HG02623 (cell line): ENCODE measurements around the gene EME1.

Source experiments
- ATAC-seq: cut with Tn5 transposase; IDR thresholded peaks from one replicate; pipeline ENCODE4 v1.9.1; 2021; ENCODE audit warnings: moderate library complexity; ENCODE audit not compliant: unreplicated experiment

Gene EME1

DNA sequence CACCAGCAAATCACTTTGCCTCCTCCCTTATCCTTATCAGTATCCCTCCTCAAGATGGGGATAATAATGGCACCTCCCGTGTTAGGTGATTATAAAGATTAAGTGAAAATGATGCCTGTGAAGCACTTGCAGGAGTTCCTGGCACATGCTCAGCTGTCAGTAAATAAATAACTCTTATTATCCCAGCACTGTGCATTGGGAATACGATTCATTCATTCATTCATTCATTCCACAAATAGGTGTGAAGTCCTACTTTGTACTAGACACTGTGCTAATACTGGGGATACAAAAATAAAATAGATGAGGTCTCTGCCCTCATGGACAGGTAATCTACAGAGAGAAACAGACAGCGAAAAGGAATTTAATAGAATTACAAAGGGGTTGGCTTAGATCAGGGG, 25.1 kb upstream of the EME1 start:
- no peak for ATAC-seq

DNA sequence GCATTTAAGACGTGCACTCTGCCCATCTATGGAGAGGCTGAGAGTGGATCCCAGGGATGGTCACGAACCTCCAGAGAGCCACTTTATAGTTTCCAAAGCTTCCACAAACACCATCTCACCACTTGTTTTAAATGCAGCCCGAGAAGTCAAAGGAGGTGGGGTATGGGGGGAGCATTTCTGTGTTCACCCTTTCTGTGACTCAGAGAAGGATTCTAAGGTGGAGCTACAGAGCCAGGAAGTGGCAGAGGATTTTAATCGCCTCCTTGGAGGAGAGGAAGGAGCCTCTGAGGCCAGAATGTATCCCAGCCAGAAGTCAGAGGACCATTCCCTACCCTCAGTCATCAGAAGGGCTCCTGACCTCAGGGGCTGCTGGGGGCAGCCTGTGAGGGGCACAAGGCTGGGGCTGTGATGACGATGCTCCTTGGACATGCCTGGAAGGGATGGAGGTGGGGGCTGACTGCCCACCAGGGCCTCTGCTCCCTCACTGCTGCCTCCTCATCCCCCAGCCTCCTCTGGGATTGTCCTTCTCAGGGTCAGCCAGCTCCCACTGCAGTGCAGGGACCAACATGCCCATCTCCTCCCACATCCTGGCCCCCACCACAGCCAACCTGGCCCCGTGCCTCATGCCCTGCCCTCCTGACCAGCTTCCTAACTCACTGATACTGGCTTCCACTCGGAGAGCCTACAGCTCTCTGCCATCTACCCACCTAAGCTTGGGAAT, 24.3 kb upstream of the EME1 start:
- ATAC-seq = no peak

DNA sequence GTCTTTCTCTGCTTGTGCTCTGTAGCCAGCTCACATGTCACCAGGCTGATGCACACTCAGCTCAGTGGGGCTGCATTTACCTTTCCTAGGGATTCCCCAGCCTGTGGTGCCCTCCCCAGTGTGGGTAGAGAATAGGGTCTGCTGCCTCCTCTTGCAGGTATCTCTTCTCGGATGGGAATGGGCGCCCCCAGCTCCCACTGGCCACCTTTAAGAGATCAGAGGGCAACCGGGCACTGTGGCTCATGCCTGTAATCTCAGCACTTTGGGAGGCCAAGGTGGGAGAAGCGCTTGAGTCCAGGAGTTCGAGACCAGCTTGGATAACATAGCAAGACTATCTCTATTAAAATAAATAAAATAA, 23.8 kb upstream of the EME1 start:
- ATAC-seq = no peak

DNA sequence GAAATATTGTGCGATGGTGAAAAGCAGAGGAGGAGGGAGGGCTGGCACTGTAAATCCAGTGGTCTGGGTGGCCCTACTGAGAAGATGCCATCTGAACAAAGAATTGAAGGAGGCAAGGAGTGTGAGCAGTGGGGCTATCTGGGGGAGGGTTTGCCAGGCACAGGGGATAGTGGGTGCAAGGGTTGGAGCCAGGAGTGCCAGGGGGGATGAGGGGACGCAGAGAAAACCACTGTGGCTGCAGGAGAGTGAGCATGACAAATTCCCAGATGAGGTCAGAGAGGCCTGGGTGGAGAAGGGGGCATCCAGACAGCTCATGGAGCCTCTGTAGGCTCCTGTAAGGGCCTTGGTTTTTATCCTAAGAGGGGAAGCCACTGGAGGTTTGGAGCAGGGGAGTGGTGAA, 22.3 kb upstream of the EME1 start:
- no peak for ATAC-seq

DNA sequence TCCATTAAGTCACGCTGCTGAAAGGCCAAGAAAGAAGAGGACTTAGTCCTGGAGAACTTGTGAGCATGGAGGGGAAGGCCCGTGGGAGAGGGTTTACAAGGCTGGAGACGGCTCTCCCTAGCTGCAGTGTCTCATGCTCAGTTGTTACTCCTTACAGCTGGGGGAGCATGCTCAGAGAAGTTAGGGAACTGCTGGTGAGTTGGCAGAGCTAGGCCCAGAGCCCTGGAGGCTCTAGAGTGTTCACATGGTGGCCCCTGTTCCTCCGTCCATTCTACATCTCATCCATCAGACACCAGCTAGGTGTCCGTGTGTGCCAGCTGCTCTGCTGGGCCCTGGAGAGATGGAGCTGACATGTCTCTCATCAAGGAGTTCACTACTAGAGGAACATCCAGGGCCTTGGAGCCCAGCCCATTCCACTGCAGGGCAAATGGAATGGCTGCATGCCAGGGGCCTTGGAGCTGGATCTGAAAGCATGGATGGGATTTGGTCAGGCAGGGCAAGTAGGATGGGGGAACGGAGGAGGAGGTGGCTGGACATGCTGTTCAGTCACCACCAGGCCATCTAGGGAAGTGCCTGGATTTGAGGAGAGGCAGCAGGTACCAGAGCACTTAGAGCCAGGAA, 20.8 kb upstream of the EME1 start:
- ATAC-seq = no peak

DNA sequence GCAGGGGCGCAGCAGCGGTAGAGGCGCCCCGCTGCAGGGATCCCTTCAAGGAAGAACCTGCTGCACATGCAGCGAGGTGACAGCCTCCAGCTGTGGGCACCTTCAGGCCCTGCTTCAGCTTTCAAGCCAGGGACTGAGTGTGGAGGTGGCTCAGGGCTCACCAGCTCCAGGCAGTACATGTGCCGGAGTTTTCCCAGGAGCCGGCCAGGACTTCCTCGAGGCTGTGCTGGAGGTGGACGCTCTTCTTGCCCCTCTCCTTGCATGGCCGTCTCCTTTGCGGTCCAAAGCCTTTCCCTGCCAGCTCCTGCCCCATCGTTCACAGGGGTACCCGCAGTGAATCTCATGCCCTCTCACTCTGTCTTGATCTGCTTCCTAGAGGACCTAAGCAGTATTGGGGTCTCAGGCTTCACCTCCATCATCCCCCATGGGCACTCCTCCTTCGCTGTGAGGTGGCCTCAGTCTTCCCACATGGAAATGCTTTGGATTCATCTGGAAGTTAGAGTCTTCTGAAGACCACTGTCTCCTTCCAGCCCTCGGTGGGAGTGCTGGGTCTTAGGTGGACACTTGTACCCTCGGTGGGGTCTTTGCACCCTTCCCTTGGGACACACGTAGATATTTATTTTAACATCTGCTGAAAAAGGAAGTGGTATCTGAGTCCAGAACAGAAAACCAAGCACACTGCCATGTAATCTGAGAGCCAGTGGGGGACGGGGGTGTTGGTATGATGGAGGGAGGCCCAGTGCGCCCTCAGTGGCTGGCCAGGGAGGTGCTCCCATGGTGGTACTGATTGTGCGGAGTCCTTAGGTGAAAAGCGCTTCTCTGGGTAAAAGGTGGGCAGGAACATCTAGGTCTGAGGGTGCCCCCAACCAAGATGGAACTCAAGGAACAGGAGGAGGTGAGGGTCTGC, 20.1 kb upstream of the EME1 start:
- no peak for ATAC-seq

DNA sequence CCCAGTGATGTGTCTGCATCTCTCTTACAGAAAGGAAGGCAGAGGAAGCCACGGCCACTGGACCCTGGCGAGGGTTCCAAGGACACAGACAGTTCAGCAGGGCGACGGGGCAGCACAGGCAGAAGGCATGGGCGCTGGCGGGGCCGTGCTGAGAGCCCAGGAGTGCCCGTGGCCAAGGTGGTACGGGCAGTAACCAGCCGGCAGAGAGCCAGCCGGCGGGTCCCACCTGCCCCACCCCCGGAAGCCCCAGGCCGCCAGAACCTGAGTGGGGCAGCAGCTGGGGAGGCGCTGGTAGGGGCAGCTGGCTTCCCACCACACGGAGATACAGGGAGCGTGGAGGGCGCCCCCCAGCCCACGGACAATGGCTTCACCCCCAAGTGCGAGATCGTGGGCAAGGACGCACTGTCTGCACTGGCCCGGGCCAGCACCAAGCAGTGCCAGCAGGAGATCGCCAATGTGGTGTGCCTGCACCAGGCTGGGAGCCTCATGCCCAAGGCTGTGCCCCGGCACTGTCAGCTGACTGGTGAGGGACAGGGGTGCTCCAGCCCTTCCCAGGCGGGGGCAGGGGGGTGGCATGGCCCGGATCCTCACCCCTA, 19.3 kb upstream of the EME1 start:
- ATAC-seq = no peak

DNA sequence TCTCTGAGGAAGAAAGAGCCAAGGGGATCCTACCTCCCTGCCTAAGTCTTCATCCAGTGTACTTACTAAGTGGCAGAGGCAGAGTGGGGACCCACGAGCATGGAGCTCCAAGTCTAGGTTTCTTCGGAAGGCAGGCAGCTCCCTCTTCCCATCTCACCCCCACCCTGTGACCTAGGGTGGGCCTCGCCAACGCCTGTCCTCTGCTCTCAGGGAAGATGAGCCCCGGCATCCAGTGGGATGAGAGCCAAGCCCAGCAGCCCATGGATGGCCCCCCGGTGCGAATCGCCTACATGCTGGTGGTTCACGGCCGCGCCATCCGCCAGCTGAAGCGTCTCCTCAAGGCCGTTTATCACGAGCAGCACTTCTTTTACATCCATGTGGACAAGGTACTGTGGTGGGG, 18.8 kb upstream of the EME1 start:
- ATAC-seq = no peak

DNA sequence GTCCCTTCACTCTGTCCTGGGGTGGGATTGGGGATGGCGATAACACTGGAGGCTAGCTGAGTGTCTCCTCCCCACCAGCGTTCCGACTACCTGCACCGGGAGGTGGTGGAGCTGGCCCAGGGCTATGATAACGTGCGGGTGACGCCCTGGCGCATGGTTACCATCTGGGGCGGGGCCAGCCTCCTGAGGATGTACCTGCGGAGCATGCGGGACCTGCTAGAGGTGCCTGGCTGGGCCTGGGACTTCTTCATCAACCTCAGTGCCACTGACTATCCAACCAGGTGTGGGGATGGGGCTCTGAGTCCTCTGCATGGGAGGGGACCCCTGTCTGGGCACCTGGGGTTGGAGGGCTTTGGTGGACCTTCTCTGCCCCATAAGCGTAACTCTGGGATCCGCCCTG, 18.3 kb upstream of the EME1 start:
- ATAC-seq = no peak

DNA sequence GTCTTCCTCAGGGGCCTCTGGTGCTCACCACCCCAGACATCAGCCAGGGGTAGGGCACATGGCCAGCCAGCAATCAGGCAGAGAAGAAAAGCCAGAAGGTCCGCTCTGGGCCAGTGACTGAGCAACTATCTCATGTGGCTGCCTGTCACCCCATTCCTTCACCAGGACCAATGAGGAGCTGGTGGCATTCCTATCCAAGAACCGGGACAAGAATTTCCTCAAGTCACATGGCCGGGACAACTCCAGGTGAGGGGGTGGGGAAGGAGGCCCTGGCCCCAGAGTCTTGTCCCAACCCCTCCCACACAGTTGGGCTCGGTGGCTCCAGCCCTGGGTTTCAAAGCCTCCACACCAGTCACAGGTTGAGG, 17.7 kb upstream of the EME1 start:
- ATAC-seq = no peak

DNA sequence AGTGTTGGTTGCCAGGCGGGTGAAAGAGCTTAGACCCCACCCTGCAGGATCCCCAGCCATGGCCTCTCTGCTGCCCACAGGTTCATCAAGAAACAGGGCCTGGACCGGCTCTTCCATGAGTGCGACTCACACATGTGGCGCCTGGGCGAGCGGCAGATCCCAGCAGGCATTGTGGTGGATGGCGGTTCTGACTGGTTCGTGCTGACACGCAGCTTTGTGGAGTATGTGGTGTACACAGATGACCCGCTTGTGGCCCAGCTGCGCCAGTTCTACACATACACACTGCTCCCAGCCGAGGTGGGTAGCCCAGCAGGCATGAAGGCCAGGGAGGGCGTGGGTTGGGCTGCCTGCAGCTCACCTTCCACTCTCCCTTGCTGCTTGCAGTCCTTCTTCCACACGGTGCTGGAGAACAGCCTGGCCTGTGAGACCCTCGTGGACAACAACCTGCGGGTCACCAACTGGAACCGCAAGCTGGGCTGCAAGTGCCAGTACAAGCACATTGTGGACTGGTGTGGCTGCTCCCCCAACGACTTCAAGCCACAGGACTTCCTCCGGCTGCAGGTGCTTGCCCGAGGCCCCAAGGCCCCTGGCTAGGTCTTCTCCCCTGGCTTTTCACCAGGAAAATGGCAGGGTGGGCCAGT, 17.2 kb upstream of the EME1 start:
- ATAC-seq = no peak

DNA sequence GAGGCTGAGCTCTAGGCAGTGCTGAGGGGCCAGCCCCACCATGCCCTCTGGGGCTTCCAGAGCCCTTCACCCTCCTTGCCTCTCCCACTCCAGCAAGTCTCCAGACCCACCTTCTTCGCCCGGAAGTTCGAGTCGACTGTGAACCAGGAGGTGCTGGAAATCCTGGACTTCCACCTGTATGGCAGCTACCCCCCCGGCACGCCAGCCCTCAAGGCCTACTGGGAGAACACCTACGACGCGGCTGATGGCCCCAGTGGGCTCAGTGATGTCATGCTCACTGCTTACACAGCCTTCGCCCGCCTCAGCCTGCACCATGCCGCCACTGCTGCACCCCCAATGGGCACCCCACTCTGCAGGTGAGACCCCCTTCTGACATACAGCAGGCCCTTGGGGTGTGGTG, 16.6 kb upstream of the EME1 start:
- no peak for ATAC-seq

DNA sequence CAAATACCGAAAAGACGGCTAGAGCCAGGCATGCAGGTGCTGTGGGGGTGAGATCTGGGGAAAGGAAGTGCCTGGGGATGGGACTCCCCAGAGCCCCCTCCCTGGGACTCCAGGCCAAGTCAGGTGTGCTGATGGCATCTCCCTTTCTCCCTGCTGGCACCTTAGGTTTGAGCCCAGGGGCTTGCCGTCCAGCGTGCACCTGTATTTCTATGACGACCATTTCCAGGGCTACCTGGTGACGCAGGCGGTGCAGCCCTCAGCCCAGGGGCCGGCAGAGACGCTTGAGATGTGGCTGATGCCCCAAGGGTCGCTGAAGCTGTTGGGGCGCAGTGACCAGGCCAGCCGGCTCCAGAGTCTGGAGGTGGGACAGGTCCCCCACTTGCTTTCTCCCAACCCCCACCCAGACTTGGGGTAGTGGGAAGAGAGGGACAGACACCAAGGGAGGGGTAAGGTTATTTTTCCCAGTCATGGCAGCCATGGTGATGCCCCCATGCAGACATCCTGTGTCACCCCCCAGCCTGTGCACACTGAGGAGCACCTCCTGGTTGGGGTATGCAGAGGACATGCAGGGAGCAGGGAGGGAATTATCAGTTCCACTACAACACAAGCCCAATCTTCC, 16.0 kb upstream of the EME1 start:
- no peak for ATAC-seq

DNA sequence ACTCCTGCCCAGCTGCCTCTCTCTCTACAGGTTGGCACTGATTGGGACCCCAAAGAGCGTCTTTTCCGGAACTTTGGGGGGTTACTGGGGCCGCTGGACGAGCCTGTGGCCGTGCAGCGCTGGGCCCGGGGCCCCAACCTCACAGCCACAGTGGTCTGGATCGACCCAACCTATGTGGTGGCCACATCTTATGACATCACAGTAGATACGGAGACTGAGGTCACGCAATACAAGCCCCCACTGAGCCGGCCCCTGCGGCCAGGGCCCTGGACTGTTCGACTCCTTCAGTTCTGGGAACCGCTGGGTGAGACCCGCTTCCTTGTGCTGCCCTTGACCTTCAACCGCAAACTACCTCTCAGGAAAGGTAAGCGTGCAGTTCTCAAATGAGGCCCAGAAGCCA, 14.9 kb upstream of the EME1 start:
- ATAC-seq = no peak

DNA sequence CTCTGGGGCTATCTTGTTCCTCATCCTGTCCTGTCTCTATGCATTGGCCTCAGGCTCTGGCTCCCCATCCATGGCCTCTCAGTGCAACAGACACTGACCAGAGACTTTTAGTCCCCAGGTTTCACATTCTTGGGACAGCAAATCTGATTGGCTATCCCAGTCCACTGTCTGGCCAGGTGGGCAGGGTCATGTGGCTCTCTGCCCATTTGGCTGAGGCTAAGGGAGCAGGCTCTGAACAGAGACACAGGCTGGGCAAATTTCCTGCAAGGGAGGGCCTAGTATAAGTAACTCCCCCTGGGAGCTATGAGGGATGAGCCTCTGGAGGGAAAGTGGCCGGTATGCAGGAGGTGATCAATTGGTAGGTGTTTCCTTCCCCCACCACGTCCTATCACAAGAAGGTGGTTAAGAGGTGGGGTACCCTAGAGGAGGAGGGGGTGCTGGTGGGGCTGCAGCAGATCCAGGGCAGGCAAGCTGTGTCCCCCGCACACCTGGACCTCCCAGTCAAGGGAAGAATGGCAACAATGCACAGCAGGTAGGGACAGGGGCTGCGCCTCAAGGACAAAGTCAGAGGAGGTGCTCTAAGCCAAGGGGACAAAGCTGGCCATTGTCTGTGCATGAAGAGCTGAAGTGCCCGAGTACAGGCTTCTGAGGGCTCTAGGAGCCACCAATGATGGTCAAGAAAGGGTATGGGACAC, 13.9 kb upstream of the EME1 start:
- no peak for ATAC-seq

DNA sequence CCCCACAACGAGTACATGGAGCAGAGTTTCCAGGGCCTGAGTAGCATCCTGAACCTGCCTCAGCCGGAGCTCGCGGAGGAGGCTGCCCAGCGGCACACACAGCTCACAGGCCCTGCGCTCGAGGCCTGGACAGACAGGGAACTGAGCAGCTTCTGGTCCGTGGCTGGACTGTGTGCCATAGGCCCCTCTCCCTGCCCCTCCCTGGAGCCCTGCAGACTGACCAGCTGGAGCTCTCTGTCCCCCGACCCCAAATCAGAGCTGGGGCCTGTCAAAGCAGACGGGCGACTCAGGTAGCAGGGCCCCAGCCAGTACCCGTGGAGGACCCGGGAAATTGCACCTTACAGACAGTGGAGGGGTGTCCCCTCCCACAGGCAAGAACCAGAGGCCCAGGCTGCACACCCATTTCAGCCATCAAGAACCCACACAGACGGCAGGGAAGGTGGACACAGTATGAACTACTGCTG, 13.0 kb upstream of the EME1 start:
- ATAC-seq = no peak

DNA sequence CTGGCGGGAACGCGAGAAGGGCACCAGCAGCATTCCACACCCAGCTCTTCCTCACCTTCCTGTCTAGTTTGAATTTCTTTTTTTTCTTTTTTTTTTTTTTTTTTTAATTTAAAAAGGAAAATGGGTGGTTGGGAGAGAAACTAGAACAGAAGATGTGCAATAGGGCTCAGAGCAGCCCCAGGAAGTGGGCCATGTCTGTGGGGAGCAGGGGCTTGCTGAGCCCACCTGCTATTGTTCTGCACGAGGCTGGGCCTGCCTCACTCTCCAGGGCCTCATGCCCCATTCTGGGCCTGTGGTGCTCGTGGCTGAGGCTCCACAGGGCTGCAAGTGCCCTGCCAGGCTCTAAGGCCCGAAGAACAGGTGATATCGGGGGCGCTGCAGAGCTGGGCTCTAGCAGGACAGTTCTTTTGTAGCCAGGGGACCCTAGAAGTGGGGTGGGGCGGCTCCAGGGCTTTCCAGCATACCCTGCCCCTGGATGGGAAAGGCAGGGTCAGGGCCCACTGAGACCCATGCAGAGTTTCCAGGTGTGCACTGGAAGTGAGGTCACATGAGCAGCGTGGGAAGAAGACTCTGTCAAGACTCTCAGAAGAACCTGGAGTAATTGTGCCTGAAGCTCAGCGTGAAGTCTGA, 12.4 kb upstream of the EME1 start:
- no peak for ATAC-seq

DNA sequence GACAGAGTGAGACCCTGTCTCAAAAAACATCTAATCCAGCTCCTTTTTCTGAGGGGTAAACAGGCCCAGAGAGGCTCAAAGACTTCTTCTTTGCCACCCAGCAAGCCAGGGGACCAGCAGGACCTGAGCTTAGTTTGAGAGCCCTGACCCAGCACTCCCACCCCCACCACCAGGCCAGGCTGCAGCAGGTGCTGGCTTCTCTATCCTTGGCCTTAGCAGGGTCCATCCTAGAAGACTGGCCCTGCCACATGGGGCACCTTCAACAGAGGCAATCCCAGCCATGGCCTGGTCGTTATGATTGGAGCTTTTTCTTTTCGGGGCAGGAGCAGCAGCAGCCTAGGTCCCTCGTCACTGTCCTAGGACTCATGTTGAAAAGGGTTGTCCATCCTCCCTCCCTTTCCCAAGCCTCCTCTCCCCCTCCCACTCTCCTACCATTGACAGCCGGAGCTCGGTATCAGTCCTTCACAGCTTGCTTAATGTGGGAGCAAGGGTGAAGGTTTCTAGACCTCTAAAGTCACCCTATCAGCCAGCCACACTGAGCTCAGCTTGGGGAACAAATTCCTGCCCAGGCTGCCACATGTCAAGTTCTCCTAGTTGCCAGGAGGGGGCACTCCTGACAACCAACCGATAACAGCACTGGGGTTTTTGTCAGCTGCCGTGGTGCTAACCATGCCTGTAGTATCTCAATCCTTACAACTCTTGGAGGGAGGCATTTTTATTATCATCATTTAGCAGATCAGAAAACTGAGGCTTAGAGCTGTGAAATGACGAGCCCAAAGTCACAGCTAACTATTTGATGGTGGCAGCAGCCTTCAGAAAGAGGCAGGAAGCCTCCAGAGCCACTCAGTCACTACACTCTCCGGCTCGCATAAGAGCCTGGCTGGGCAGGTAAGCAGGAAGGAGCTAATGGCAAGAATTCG, 11.2 kb upstream of the EME1 start:
- ATAC-seq = no peak

DNA sequence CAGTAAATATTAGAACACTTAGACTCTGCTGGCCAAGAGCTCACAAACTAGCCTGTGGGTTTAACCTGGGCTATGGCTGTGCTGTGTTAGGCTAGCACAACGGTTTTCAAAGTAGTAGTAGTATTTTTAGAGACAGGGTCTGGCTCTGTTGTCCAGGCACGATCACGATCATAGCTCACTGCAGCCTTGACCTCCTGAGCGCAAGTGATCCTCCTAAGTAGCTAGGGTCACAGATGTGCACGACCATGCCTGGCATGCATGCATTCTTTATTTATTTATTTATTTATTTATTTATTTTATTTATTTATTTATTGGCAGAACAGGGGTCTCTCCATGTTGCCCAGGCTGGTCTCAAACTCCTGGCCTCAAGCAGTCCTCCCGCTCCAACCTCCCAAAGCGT, 10.4 kb upstream of the EME1 start:
- ATAC-seq = no peak
